Thoracic aorta (tissue), 2 donors: ENCODE measurements around the gene ADAM15. TPM values are rescaled to one million over a fixed set of nuclear protein-coding genes. Genes with fewer than 3 reads are reported as not detected.
A peak's percentile ranks its signal among the peaks of the same experiment; 100 is the strongest.

ENCODE experiments used
- ATAC-seq: fragments of 150-250 bp; one replicate; pipeline ENCODE4 v1.8.0; 2017; ENCODE audit warnings: low read depth; ENCODE audit not compliant: insufficient number of reproducible peaks, low FRiP score
- DNase-seq: peaks from one replicate; pipeline ENCODE4 v3.0.0-alpha.2; 2020; ENCODE audit warnings: low spot score
- H3K27ac ChIP-seq, 2 donors: fragments of 200-600 bp; sonication (generic); 1 replicate in 1 of 2; 2 replicates in 1 of 2; pipeline ENCODE4 v1.5.1; 2016; ENCODE audit warnings: mild to moderate bottlenecking in 2 of 2, moderate library complexity in 2 of 2
- H3K27me3 ChIP-seq: fragments of 200-600 bp; sonication (generic); replicated peaks from 2 replicates; pipeline ENCODE4 v1.6.0; 2016; ENCODE audit warnings: mild to moderate bottlenecking; ENCODE audit not compliant: insufficient read depth
- H3K36me3 ChIP-seq: fragments of 200-600 bp; sonication (generic); one replicate; pipeline ENCODE4 v1.5.1; 2016
- H3K4me1 ChIP-seq, 2 donors: fragments of 200-600 bp; sonication (generic); 1 replicate in 1 of 2; 2 replicates in 1 of 2; pipeline versions ENCODE4 v1.5.1 to v1.6.0; 2016; ENCODE audit warnings: low read depth in 2 of 2, mild to moderate bottlenecking in 1 of 2; ENCODE audit not compliant: control insufficient read depth in 1 of 2
- H3K4me3 ChIP-seq: fragments of 200-600 bp; sonication (generic); 2 replicates; pipeline ENCODE4 v1.5.1; 2016; ENCODE audit warnings: mild to moderate bottlenecking
- H3K9me3 ChIP-seq: fragments of 200-600 bp; sonication (generic); 2 replicates; pipeline ENCODE4 v1.5.1; 2016
- CTCF ChIP-seq: fragments of 200-600 bp; sonication (generic); IDR thresholded peaks from one replicate; pipeline ENCODE4 v1.5.1; 2019; ENCODE audit warnings: antibody characterized with exemption
- total RNA-seq, 2 donors: library from RNA; depleted of rRNA; stranded (reverse); fragments of >200 nt; gene quantifications; one replicate each; pipeline versions ENCODE4 v1.1.0 to v1.2.3, GENCODE V29; 2016

The ADAM15 gene
- total RNA-seq, 2 donors from 2014 or later: 119 to 144 TPM

- no peak for DNase-seq
- no peak for TF ChIP-seq CTCF
- Histone ChIP-seq H3K4me1 (peaks cover 17 to 35% of the 10 kb centered on the region in 2 donors), H3K36me3 (no peaks in the 10 kb centered on the region), H3K27ac (peak overlapping the region; percentile 77 to 79), H3K27me3 (peaks cover 17% of the 10 kb centered on the region), H3K9me3 (no peaks in the 10 kb centered on the region), H3K4me3 (peak overlapping the region; percentile 86)
- peak; percentile 21 for ATAC-seq
Measured at GRCh38 chr1:155085504-155086127, 34.5 kb downstream of the ADAM15 start.

GRCh38 chr1:155086128-155086741 lies 35.1 kb downstream of the ADAM15 start:
- Histone ChIP-seq H3K36me3 (no peaks in the 10 kb centered on the region), H3K4me1 (peaks cover 12 to 31% of the 10 kb centered on the region in 2 donors), H3K9me3 (no peaks in the 10 kb centered on the region), H3K4me3 (peak overlapping the region; percentile 86), H3K27ac (no peak overlapping the region), H3K27me3 (peaks cover 11% of the 10 kb centered on the region)
- TF ChIP-seq CTCF: peak; percentile 100
- DNase-seq: no peak
- ATAC-seq: no peak

- peaks cover 4% of the 10 kb centered on the region for H3K27me3 ChIP-seq
- no peak overlapping the region for H3K4me3 ChIP-seq
- no peaks in the 10 kb centered on the region for H3K9me3 ChIP-seq
- ATAC-seq: no peak
- no peak overlapping the region for H3K27ac ChIP-seq
- TF ChIP-seq CTCF: no peak
- H3K4me1 ChIP-seq: peaks cover 10 to 29% of the 10 kb centered on the region in 2 donors
- no peak for DNase-seq
- H3K36me3 ChIP-seq: no peaks in the 10 kb centered on the region
Measured at GRCh38 chr1:155086856-155087535, 35.9 kb downstream of the ADAM15 start.

- no peaks in the 10 kb centered on the region for H3K9me3 ChIP-seq
- H3K36me3 ChIP-seq: no peaks in the 10 kb centered on the region
- TF ChIP-seq CTCF: peak; percentile 99
- H3K27me3 ChIP-seq: no peaks in the 10 kb centered on the region
- DNase-seq (no peak), ATAC-seq (no peak)
- peaks cover 3 to 21% of the 10 kb centered on the region in 2 donors for H3K4me1 ChIP-seq
- no peak overlapping the region for H3K4me3 ChIP-seq
- no peak overlapping the region for H3K27ac ChIP-seq
Measured at GRCh38 chr1:155091071-155092051, 40.2 kb downstream of the ADAM15 start.
